Sciatic nerve (tissue), 2 donors: ENCODE data around the gene SIRT7. TPM values are rescaled to one million over a fixed set of nuclear protein-coding genes. Genes with fewer than 3 reads are reported as not detected.

Experiments used
- ATAC-seq: fragments of 200-7000 bp; cut with Tn5 transposase; one replicate; pipeline ENCODE4 v1.9.1; 2020; ENCODE audit warnings: mild to moderate bottlenecking, moderate library complexity
- DNase-seq: peaks from one replicate; pipeline ENCODE4 v3.0.0-alpha.2; 2020; ENCODE audit warnings: low spot score
- intact Hi-C: fragments of 100-400 bp; cut with DNase I; formaldehyde crosslinking; loops from one replicate; pipeline ENCODE4 v1.14.2; 2022
- total RNA-seq: library from RNA; stranded (reverse); fragmentation: NEBNext Ultra II Directional; extraction: Animal tissue kit (Norgen Biotek cat#: 25700); gene quantifications from one replicate; pipeline ENCODE4 v1.2.1, GENCODE V29; 2021
- donor health status: DM: no; HTN: no; CAD: no.
- donor health status: DM: no; HTN: no; CAD: no.

The SIRT7 gene
- total RNA-seq, 1 donor from 2014 or later = 17.7 TPM

- no peak for ATAC-seq
- intact Hi-C loops = no loop called here
- DNase-seq = no peak
Measured at GRCh38 chr17:81900181-81900820, 17.7 kb downstream of the SIRT7 start.

- intact Hi-C loops = no loop called here
- DNase-seq (no peak), ATAC-seq (no peak)
Measured at GRCh38 chr17:81899514-81900166, 18.3 kb downstream of the SIRT7 start.

- intact Hi-C loops = no loop called here
- no peak for DNase-seq
- ATAC-seq = no peak
Measured at GRCh38 chr17:81898885-81899284, 19.1 kb downstream of the SIRT7 start.

- DNase-seq = no peak
- intact Hi-C loops = no loop called here
- no peak for ATAC-seq
Measured at GRCh38 chr17:81898029-81898866, 19.7 kb downstream of the SIRT7 start.

- ATAC-seq = no peak
Measured at GRCh38 chr17:81895400-81895799, 22.6 kb downstream of the SIRT7 start.

GRCh38 chr17:81891303-81891552 is 26.7 kb downstream of the SIRT7 start:
- DNase-seq (no peak), ATAC-seq (no peak)
- intact Hi-C loops = no loop called here

More at GRCh38 chr17:81895400-81895799, 22.6 kb downstream of the SIRT7 start:
- intact Hi-C loops = no loop called here
- DNase-seq = no peak

GRCh38 chr17:81890447-81891302 is 27.3 kb downstream of the SIRT7 start:
- peak; percentile 57 for DNase-seq
- intact Hi-C loops = no loop called here
- ATAC-seq = no peak

- no peak for DNase-seq
- intact Hi-C loops = no loop called here
- no peak for ATAC-seq
Measured at GRCh38 chr17:81889602-81890001, 28.4 kb downstream of the SIRT7 start.

GRCh38 chr17:81888988-81889595 is 28.9 kb downstream of the SIRT7 start:
- no peak for DNase-seq
- no peak for ATAC-seq
- intact Hi-C loops = no loop called here

- DNase-seq = peak; percentile 53
- no peak for ATAC-seq
- intact Hi-C loops = no loop called here
Measured at GRCh38 chr17:81888105-81888987, 29.6 kb downstream of the SIRT7 start.

GRCh38 chr17:81885869-81886548 is 32.0 kb downstream of the SIRT7 start:
- intact Hi-C loops = no loop called here
- ATAC-seq = no peak
- no peak for DNase-seq

- intact Hi-C loops = no loop called here
- no peak for ATAC-seq
- no peak for DNase-seq
Measured at GRCh38 chr17:81885454-81885853, 32.5 kb downstream of the SIRT7 start.

- DNase-seq = no peak
- ATAC-seq = no peak
- intact Hi-C loops = no loop called here
Measured at GRCh38 chr17:81884968-81885367, 33.0 kb downstream of the SIRT7 start.

- intact Hi-C loops = no loop called here
- ATAC-seq (peak; percentile 33), DNase-seq (no peak)
Measured at GRCh38 chr17:81884520-81884919, 33.5 kb downstream of the SIRT7 start.

- no peak for ATAC-seq
- intact Hi-C loops = no loop called here
- DNase-seq = no peak
Measured at GRCh38 chr17:81879121-81879520, 38.9 kb downstream of the SIRT7 start.

- intact Hi-C loops = no loop called here
- DNase-seq = no peak
- ATAC-seq = no peak
Measured at GRCh38 chr17:81878294-81878693, 39.7 kb downstream of the SIRT7 start.

GRCh38 chr17:81877569-81877968 is 40.4 kb downstream of the SIRT7 start:
- DNase-seq (no peak), ATAC-seq (no peak)
- intact Hi-C loops = no loop called here
